SK-N-SH treated with all-trans-retinoic acid at 6 μM for 48 hours (cell line): ENCODE results near the gene CYGB.

Experiments
- ATAC-seq: fragments of 200-7000 bp; cut with Tn5 transposase; 3 replicates; pipeline ENCODE4 v1.9.1; 2020; ENCODE audit warnings: mild to moderate bottlenecking, moderate library complexity
- ARNTL ChIP-seq: fragments of 450-650 bp; formaldehyde crosslinking; IDR thresholded peaks from 2 replicates; pipeline ENCODE4 v1.5.0; 2020; ENCODE audit warnings: low read depth, mild to moderate bottlenecking, moderate library complexity, borderline replicate concordance
- BACH2 ChIP-seq: fragments of 250-450 bp; sonication (Bioruptor Pico); IDR thresholded peaks from 2 replicates; pipeline ENCODE4 v1.9.0; 2021; ENCODE audit warnings: mild to moderate bottlenecking, borderline replicate concordance
- CREB5 ChIP-seq: fragments of 250-450 bp; sonication (Bioruptor Pico); IDR thresholded peaks from 2 replicates; pipeline ENCODE4 v1.5.1; 2020; ENCODE audit warnings: low read depth, mild to moderate bottlenecking, moderate library complexity
- CSDC2 ChIP-seq: fragments of 250-450 bp; sonication (Bioruptor Pico); IDR thresholded peaks from 2 replicates; pipeline ENCODE4 v1.5.0; 2020; ENCODE audit warnings: mild to moderate bottlenecking, moderate library complexity
- CSRNP3 ChIP-seq: fragments of 250-450 bp; sonication (Bioruptor Pico); IDR thresholded peaks from 2 replicates; pipeline ENCODE4 v1.5.1; 2021; ENCODE audit warnings: mild to moderate bottlenecking, moderate library complexity
- GLIS3 ChIP-seq: fragments of 250-450 bp; sonication (Bioruptor Pico); IDR thresholded peaks from 2 replicates; pipeline ENCODE4 v1.5.0; 2020; ENCODE audit warnings: mild to moderate bottlenecking, moderate library complexity
- ISL1 ChIP-seq: fragments of 250-450 bp; sonication (Bioruptor Pico); IDR thresholded peaks from 2 replicates; pipeline ENCODE4 v2.1.2; 2022; ENCODE audit warnings: mild to moderate bottlenecking, moderate library complexity
- OSR1 ChIP-seq: fragments of 250-450 bp; sonication (Bioruptor Pico); IDR thresholded peaks from 2 replicates; pipeline ENCODE4 v1.8.0; 2022; ENCODE audit warnings: moderate library complexity, mild to moderate bottlenecking, inconsistent platforms
- PATZ1 ChIP-seq: fragments of 250-450 bp; sonication (Bioruptor Pico); IDR thresholded peaks from 2 replicates; pipeline ENCODE4 v1.8.0; 2020; ENCODE audit warnings: mild to moderate bottlenecking, moderate library complexity, borderline replicate concordance
- POU6F1 ChIP-seq: fragments of 250-450 bp; sonication (Bioruptor Pico); IDR thresholded peaks from 2 replicates; pipeline ENCODE4 v1.8.0; 2021; ENCODE audit warnings: low read depth, mild to moderate bottlenecking, moderate library complexity, borderline replicate concordance
- RARB ChIP-seq: fragments of 250-450 bp; sonication (Bioruptor Pico); IDR thresholded peaks from 2 replicates; pipeline ENCODE4 v1.8.0; 2021; ENCODE audit warnings: mild to moderate bottlenecking, moderate library complexity
- TCF4 ChIP-seq: fragments of 250-450 bp; sonication (Bioruptor Pico); IDR thresholded peaks from 2 replicates; pipeline ENCODE4 v1.8.0; 2021; ENCODE audit warnings: mild to moderate bottlenecking, moderate library complexity, borderline replicate concordance
- TOX ChIP-seq: fragments of 250-450 bp; sonication (Bioruptor Pico); IDR thresholded peaks from 2 replicates; pipeline ENCODE4 v1.8.0; 2021; ENCODE audit warnings: mild to moderate bottlenecking, moderate library complexity, borderline replicate concordance
- ZFP3 ChIP-seq: fragments of 250-450 bp; sonication (Bioruptor Pico); IDR thresholded peaks from 2 replicates; pipeline ENCODE4 v1.5.0; 2020; ENCODE audit warnings: mild to moderate bottlenecking, moderate library complexity
- ZFP30 ChIP-seq: fragments of 450-650 bp; formaldehyde crosslinking; IDR thresholded peaks from 2 replicates; pipeline ENCODE4 v1.5.0; 2022; ENCODE audit warnings: mild to moderate bottlenecking, moderate library complexity
- ZNF565 ChIP-seq: fragments of 450-650 bp; formaldehyde crosslinking; conservative IDR thresholded peaks from 2 replicates; pipeline ENCODE4 v1.5.0; 2020; ENCODE audit warnings: low read depth, mild to moderate bottlenecking, moderate library complexity
- ZNF70 ChIP-seq: fragments of 450-650 bp; formaldehyde crosslinking; IDR thresholded peaks from 2 replicates; pipeline ENCODE4 v1.5.0; 2020; ENCODE audit warnings: mild to moderate bottlenecking, moderate library complexity

The CYGB gene

GRCh38 chr17:76491271-76492122 is 46.0 kb downstream of the CYGB start:
- ATAC-seq = no peak
- TF ChIP-seq ZNF565 (no peak), PATZ1 (no peak), RARB (CRISPR knock-in tag) (no peak), ARNTL (CRISPR knock-in tag) (no peak)

GRCh38 chr17:76490112-76490710 is 47.3 kb downstream of the CYGB start:
- TF ChIP-seq GLIS3 (no peak), ZNF70 (CRISPR knock-in tag) (no peak), CREB5 (CRISPR knock-in tag) (no peak), ZFP30 (CRISPR knock-in tag) (no peak), PATZ1 (no peak), CSRNP3 (CRISPR knock-in tag) (no peak)
- no peak for ATAC-seq

GRCh38 chr17:76487451-76488192 is 49.9 kb downstream of the CYGB start:
- TF ChIP-seq ISL1 (CRISPR knock-in tag) = no peak
- no peak for ATAC-seq

- ATAC-seq = no peak
- no peak for TF ChIP-seq ZFP3
- no peak for TF ChIP-seq CREB5 (CRISPR knock-in tag)
- no peak for TF ChIP-seq BACH2 (CRISPR knock-in tag)
- no peak for TF ChIP-seq ARNTL (CRISPR knock-in tag)
- no peak for TF ChIP-seq TOX
- no peak for TF ChIP-seq CSDC2
- no peak for TF ChIP-seq OSR1 (CRISPR knock-in tag)
- TF ChIP-seq TCF4 (CRISPR knock-in tag) = no peak
- TF ChIP-seq POU6F1 = no peak
Measured at GRCh38 chr17:76485569-76485968, 51.9 kb downstream of the CYGB start.
